SH-SY5Y (cell line): Measurements from ENCODE around the gene ALAS1.

Experiments
- GATA2 ChIP-seq: IDR thresholded peaks from 2 replicates; pipeline ENCODE4 v1.6.1; 2011; ENCODE audit warnings: mild to moderate bottlenecking, low read depth, low read length
- GATA3 ChIP-seq: IDR thresholded peaks from 2 replicates; pipeline ENCODE4 v1.6.1; 2011; ENCODE audit warnings: low read depth, mild to moderate bottlenecking, low read length, moderate library complexity

DNA sequence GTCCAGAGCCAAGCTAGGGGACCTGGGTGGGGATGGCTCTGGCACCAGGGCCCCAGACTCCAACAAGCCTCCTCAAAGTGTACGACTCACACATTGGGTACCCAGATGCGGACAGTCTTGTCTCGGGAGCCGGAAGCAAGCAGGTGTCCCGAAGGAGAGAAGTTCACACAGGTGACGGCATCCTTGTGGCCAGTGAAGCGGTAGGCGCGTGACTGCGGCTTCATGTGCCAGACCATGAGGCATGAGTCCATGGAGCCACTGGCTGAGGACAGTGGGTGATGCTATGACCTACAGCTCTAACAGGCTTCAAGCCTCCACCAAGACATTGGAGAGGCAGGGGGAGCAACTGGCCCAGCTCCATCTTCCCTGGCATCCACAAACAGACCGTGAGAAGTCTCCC, 48.2 kb upstream of the ALAS1 start:
- TF ChIP-seq GATA2, result no peak
- TF ChIP-seq GATA3, result no peak
